Upper lobe of left lung (tissue), 6 donors: ENCODE data around the gene JARID2. TPM values are rescaled to one million over a fixed set of nuclear protein-coding genes. Genes with fewer than 3 reads are reported as not detected.

ENCODE experiments used
- ATAC-seq, 2 donors: fragments of 200-7000 bp; cut with Tn5 transposase; one replicate each; pipeline ENCODE4 v1.9.1; 2022; ENCODE audit warnings: mild to moderate bottlenecking in 2 of 2, moderate library complexity in 2 of 2; ENCODE audit not compliant: low FRiP score in 2 of 2
- DNase-seq, 2 donors: peaks; one replicate each; pipeline ENCODE4 v3.0.0-alpha.2; 2019 to 2020
- H3K27ac ChIP-seq, 4 donors: fragments of 200-600 bp; sonication (generic); one replicate each; pipeline ENCODE4 v1.5.1; 2016 to 2019
- H3K27me3 ChIP-seq, 4 donors: fragments of 200-600 bp; sonication (generic); one replicate each; pipeline ENCODE4 v1.5.1; 2017 to 2019
- H3K36me3 ChIP-seq, 4 donors: fragments of 200-600 bp; sonication (generic); one replicate each; pipeline ENCODE4 v1.5.1; 2016 to 2019
- H3K4me1 ChIP-seq, 4 donors: fragments of 200-600 bp; sonication (generic); one replicate each; pipeline ENCODE4 v1.5.1; 2018 to 2019
- H3K4me3 ChIP-seq, 4 donors: fragments of 200-600 bp; sonication (generic); one replicate each; pipeline ENCODE4 v1.5.1; 2017 to 2019; ENCODE audit warnings: mild to moderate bottlenecking in 2 of 4, moderate library complexity in 1 of 4
- H3K9me3 ChIP-seq, 4 donors: fragments of 200-600 bp; sonication (generic); one replicate each; pipeline ENCODE4 v1.5.1; 2018 to 2019
- EP300 ChIP-seq, 4 donors: sonication (generic); formaldehyde crosslinking; IDR thresholded peaks; one replicate each; pipeline ENCODE4 v1.5.1; 2017; ENCODE audit warnings: antibody characterized with exemption in 4 of 4, control low read depth in 2 of 4
- POLR2A ChIP-seq, 4 donors: fragments of 450-650 bp; IDR thresholded peaks; one replicate each; pipeline ENCODE4 v1.5.1; 2016 to 2017; ENCODE audit warnings: antibody characterized with exemption in 4 of 4, mild to moderate bottlenecking in 2 of 4
- POLR2AphosphoS5 ChIP-seq, 2 donors: sonication (generic); formaldehyde crosslinking; IDR thresholded peaks; one replicate each; pipeline ENCODE4 v1.5.1; 2017; ENCODE audit warnings: antibody characterized with exemption in 2 of 2
- WGBS, 2 donors: methylation state at CpG; one replicate each; pipeline ENCODE4 v1.1.5; 2017 to 2018; 5-methylcytosine and 5-hydroxymethylcytosine counted together
- total RNA-seq, 6 donors: library from RNA; depleted of rRNA in 4 of 6; stranded (reverse); fragments of >200 nt in 4 of 6; gene quantifications; one replicate each; pipeline versions ENCODE4 v1.1.0 to v1.2.1, GENCODE V29; 2016 to 2021
- TF ChIP-seq, protein P1 (sequence below), 6 experiments: fragments of 450-650 bp in 4 of 6; fragments of 200-600 bp in 2 of 6; sonication (generic) in 2 of 6; IDR thresholded peaks; one replicate each; pipeline ENCODE4 v1.5.1; 2016 to 2019; ENCODE audit warnings: antibody characterized with exemption in 6 of 6
- donor health status: DM: no; HTN: no; CAD: no; lungs with moderate emphysema.
- donor health status: DM: no; HTN: yes; CAD: no; lungs with severe emphysema.

The JARID2 gene
- total RNA-seq, 6 donors from 2014 or later = 9.6 to 37.7 (median 16.4) TPM

DNA sequence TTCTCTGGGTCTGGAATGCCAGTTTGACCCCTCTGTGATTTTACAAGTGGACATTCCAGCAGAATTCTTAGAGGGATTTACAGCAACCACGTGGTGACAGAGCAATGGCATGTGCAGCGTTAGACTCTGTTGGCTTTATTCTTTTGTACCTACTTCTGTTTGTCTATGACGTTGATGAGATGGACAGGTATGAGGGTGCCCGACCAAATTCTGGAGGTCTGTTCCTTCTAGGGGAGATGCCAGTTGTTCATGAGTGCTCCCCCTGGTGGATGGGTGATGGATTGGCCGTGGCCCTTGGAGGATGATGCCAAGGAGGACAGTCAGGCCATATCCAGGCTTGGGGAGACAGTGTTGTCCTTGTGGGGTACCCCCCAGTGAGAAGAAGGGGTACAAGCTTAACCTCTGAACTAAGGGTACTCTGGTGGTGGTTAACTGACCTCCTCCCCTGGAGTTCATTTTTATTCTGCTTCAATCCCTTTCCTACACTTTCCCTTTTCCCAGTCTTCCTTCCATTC is 218.4 kb downstream of the JARID2 start:
- DNase-seq (no peak), ATAC-seq (peak; percentile 37 to 65)
- peaks cover 8 to 41% (median 21%) of the 10 kb centered on the region in 4 donors for H3K4me1 ChIP-seq
- H3K27ac ChIP-seq = no peak overlapping the region
- no peak overlapping the region for H3K4me3 ChIP-seq
- no peaks in the 10 kb centered on the region for H3K27me3 ChIP-seq
- H3K9me3 ChIP-seq = no peaks in the 10 kb centered on the region
- 54 to 72% methylated on average over 5 of the region's 5 CpGs for WGBS, 2 donors
- peaks cover 0 to 7% (median 0%) of the 10 kb centered on the region in 4 donors for H3K36me3 ChIP-seq
- no peak for TF ChIP-seq POLR2A (IDR thresholded peaks at IDR 0.05)
- no peak for TF ChIP-seq POLR2AphosphoS5 (IDR thresholded peaks at IDR 0.05)
- TF ChIP-seq EP300 (IDR thresholded peaks at IDR 0.05) = no peak
- TF ChIP-seq, protein P1, sequence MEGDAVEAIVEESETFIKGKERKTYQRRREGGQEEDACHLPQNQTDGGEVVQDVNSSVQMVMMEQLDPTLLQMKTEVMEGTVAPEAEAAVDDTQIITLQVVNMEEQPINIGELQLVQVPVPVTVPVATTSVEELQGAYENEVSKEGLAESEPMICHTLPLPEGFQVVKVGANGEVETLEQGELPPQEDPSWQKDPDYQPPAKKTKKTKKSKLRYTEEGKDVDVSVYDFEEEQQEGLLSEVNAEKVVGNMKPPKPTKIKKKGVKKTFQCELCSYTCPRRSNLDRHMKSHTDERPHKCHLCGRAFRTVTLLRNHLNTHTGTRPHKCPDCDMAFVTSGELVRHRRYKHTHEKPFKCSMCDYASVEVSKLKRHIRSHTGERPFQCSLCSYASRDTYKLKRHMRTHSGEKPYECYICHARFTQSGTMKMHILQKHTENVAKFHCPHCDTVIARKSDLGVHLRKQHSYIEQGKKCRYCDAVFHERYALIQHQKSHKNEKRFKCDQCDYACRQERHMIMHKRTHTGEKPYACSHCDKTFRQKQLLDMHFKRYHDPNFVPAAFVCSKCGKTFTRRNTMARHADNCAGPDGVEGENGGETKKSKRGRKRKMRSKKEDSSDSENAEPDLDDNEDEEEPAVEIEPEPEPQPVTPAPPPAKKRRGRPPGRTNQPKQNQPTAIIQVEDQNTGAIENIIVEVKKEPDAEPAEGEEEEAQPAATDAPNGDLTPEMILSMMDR (IDR thresholded peaks at IDR 0.05) = peak; percentile 43 to 72 (median 52)

DNA sequence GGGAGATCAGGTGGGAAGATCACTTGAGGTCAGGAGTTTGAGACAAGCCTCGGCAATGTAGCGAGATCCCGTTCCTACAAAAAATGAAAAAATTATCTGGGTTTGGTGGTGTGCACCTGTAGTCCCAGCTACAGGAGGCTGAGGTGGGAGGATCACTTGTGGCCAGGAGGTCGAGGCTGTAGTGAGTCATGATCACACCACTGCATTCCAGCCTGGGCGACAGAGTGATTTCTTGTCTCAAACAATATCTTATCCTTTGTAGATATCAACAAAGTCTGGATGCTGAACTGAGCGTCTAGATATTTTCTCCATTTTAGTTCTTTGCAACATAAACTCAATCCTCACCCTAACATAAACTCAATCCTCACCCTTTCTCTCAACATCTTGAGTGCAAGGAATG is 219.3 kb downstream of the JARID2 start:
- H3K9me3 ChIP-seq = no peaks in the 10 kb centered on the region
- H3K36me3 ChIP-seq = peaks cover 0 to 9% (median 3%) of the 10 kb centered on the region in 4 donors
- 86 to 95% methylated on average over 6 of the region's 6 CpGs for WGBS, 2 donors
- H3K27ac ChIP-seq = no peak overlapping the region
- no peaks in the 10 kb centered on the region for H3K27me3 ChIP-seq
- no peak for TF ChIP-seq POLR2AphosphoS5 (IDR thresholded peaks at IDR 0.05)
- TF ChIP-seq, protein P1 (IDR thresholded peaks at IDR 0.05) = no peak
- TF ChIP-seq POLR2A (IDR thresholded peaks at IDR 0.05) = no peak
- no peak for TF ChIP-seq EP300 (IDR thresholded peaks at IDR 0.05)
- DNase-seq = no peak
- no peak for ATAC-seq
- H3K4me3 ChIP-seq = no peak overlapping the region
- H3K4me1 ChIP-seq = peaks cover 8 to 39% (median 19%) of the 10 kb centered on the region in 4 donors

DNA sequence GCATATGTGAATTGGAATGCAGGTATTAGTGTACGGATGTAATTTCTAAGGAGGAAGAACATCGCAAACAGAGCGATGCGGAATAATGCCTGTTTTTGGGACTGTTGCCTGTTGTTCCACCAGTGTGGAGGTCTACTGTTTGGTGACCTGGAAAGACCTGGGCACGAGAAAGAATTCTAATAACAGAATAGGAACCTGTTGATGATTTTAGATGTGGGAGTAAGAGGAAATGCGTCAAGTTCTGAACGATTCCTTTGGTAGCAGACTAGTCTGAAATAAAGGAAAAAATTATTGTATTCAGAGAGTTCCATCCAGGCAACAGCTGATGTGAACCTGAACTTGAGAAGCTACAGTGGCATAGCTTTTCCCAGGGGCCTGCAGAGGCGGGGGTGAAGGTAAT is 224.9 kb downstream of the JARID2 start:
- no peak overlapping the region for H3K4me3 ChIP-seq
- no peaks in the 10 kb centered on the region for H3K27me3 ChIP-seq
- H3K36me3 ChIP-seq = peaks cover 0 to 11% (median 5%) of the 10 kb centered on the region in 4 donors
- no peak overlapping the region for H3K27ac ChIP-seq
- no peaks in the 10 kb centered on the region for H3K9me3 ChIP-seq
- H3K4me1 ChIP-seq = peaks cover 4 to 25% (median 16%) of the 10 kb centered on the region in 4 donors
- no peak for DNase-seq
- 84 to 96% methylated on average over 8 of the region's 8 CpGs for WGBS, 2 donors
- TF ChIP-seq POLR2A (IDR thresholded peaks at IDR 0.05) (no peak), EP300 (IDR thresholded peaks at IDR 0.05) (no peak), POLR2AphosphoS5 (IDR thresholded peaks at IDR 0.05) (no peak)
- TF ChIP-seq, protein P1 (IDR thresholded peaks at IDR 0.05) = no peak
- no peak for ATAC-seq

DNA sequence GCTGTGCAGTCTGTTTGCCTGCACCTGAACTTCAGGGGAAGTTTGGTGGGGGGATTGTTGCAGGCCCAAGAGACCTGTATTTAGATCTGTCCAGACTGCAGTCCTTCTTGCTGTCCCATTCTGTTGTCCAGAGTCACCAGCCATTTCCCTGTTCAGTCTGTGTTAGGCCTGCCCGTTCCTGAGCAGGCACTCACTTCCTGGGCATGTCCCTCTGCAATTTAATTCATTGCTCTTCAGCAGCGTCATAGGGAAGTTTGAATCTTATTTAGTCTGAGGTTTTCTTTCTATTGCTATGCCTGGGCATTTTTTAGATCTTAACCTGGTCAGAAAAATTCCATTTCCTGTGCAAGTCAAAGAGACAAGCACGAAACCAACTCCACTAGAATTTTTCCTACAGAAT is 226.8 kb downstream of the JARID2 start:
- H3K27me3 ChIP-seq = no peaks in the 10 kb centered on the region
- peak overlapping the region in 3 of 4 donors; percentile 4 to 70 (median 28) for H3K27ac ChIP-seq
- TF ChIP-seq EP300 (IDR thresholded peaks at IDR 0.05) = no peak
- TF ChIP-seq, protein P1 (IDR thresholded peaks at IDR 0.05) = no peak
- TF ChIP-seq POLR2A (IDR thresholded peaks at IDR 0.05) = no peak
- TF ChIP-seq POLR2AphosphoS5 (IDR thresholded peaks at IDR 0.05) = no peak
- no peak for DNase-seq
- peaks cover 8 to 36% (median 24%) of the 10 kb centered on the region in 4 donors for H3K4me1 ChIP-seq
- H3K4me3 ChIP-seq = no peak overlapping the region
- no peak for ATAC-seq
- H3K36me3 ChIP-seq = peaks cover 0 to 11% (median 5%) of the 10 kb centered on the region in 4 donors
- 55 to 74% methylated on average over 3 of the region's 3 CpGs for WGBS, 2 donors
- no peaks in the 10 kb centered on the region for H3K9me3 ChIP-seq

DNA sequence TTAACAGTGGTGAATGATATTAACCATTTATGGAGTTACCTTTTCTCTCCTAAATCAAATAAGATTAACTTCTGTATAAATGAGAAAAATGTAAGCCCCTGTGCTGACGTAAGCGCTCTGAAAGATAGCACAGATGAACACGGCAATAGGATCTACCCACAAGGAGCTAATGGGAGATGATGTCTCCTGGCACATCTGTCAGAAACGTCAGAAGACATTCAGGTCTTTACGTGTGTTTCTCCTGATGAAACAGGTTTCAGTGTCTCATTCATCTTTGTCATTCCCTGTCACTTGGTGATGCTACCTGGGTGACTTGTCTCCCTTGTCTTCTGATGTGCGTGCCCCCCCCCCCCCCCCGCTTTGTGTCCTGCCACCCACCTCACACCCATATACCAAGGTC is 227.3 kb downstream of the JARID2 start:
- ATAC-seq (no peak), DNase-seq (no peak)
- 80 to 86% methylated on average over 7 of the region's 7 CpGs for WGBS, 2 donors
- peaks cover 0 to 11% (median 5%) of the 10 kb centered on the region in 4 donors for H3K36me3 ChIP-seq
- H3K27ac ChIP-seq = peak overlapping the region in 3 of 4 donors; percentile 7 to 70 (median 28)
- no peak for TF ChIP-seq POLR2A (IDR thresholded peaks at IDR 0.05)
- TF ChIP-seq, protein P1 (IDR thresholded peaks at IDR 0.05) = no peak
- TF ChIP-seq EP300 (IDR thresholded peaks at IDR 0.05) = no peak
- no peak for TF ChIP-seq POLR2AphosphoS5 (IDR thresholded peaks at IDR 0.05)
- H3K9me3 ChIP-seq = no peaks in the 10 kb centered on the region
- H3K4me1 ChIP-seq = peaks cover 8 to 36% (median 24%) of the 10 kb centered on the region in 4 donors
- H3K4me3 ChIP-seq = no peak overlapping the region
- H3K27me3 ChIP-seq = no peaks in the 10 kb centered on the region
